DOHH2 (cell line): ENCODE data around the gene TIMM44.

Experiments
- H3F3A ChIP-seq: fragments of 200-600 bp; sonication (generic), shearing (Covaris generic); 2 replicates; pipeline ENCODE4 v1.6.0; 2016; ENCODE audit warnings: antibody characterized with exemption, mild to moderate bottlenecking; ENCODE audit not compliant: control insufficient read depth, insufficient read depth
- H3K27ac ChIP-seq: fragments of 200-600 bp; sonication (generic); 2 replicates; pipeline ENCODE4 v1.5.1; 2014; ENCODE audit warnings: low read depth, mild to moderate bottlenecking, low read length, moderate library complexity
- H3K27me3 ChIP-seq: fragments of 200-600 bp; sonication (generic); 2 replicates; pipeline ENCODE4 v1.6.1; 2014; ENCODE audit warnings: mild to moderate bottlenecking, low read length, mixed read lengths; ENCODE audit not compliant: control insufficient read depth
- H3K36me3 ChIP-seq: fragments of 200-600 bp; sonication (generic); 2 replicates; pipeline ENCODE4 v1.6.1; 2014; ENCODE audit warnings: mild to moderate bottlenecking, low read length, moderate library complexity, mixed read lengths; ENCODE audit not compliant: control insufficient read depth
- H3K4me1 ChIP-seq: fragments of 200-600 bp; sonication (generic); 2 replicates; pipeline ENCODE4 v1.6.1; 2014; ENCODE audit warnings: mild to moderate bottlenecking, low read length, mixed read lengths; ENCODE audit not compliant: control insufficient read depth
- H3K4me2 ChIP-seq: fragments of 200-600 bp; sonication (generic); 2 replicates; pipeline ENCODE4 v1.6.0; 2014; ENCODE audit warnings: mild to moderate bottlenecking, low read length, moderate library complexity
- H3K4me3 ChIP-seq: fragments of 200-600 bp; sonication (generic); 2 replicates; pipeline ENCODE4 v1.5.1; 2014; ENCODE audit warnings: mild to moderate bottlenecking, low read length, mixed read lengths
- H3K79me2 ChIP-seq: fragments of 200-600 bp; sonication (generic); 2 replicates; pipeline ENCODE4 v1.6.1; 2014; ENCODE audit warnings: mild to moderate bottlenecking, low read length, mixed read lengths; ENCODE audit not compliant: control insufficient read depth
- H3K9me2 ChIP-seq: fragments of 200-600 bp; sonication (generic); replicated peaks from 2 replicates; pipeline ENCODE4 v1.6.1; 2014; ENCODE audit warnings: mild to moderate bottlenecking, low read length, mixed read lengths; ENCODE audit not compliant: control insufficient read depth
- H3K9me3 ChIP-seq: fragments of 200-600 bp; sonication (generic); 2 replicates; pipeline ENCODE4 v1.6.1; 2014; ENCODE audit warnings: antibody characterized with exemption, low read length, mixed read lengths; ENCODE audit not compliant: control insufficient read depth, insufficient read depth
- H4K20me1 ChIP-seq: fragments of 200-600 bp; sonication (generic); 2 replicates; pipeline ENCODE4 v1.6.0; 2014; ENCODE audit warnings: low read depth, mild to moderate bottlenecking, antibody characterized with exemption, low read length, moderate library complexity; ENCODE audit not compliant: control insufficient read depth, insufficient read depth
- CTCF ChIP-seq: fragments of 200-600 bp; sonication (generic); IDR thresholded peaks from one replicate; pipeline ENCODE4 v1.5.1; 2014; ENCODE audit warnings: antibody characterized with exemption, mild to moderate bottlenecking, low read depth, low read length; ENCODE audit not compliant: poor library complexity, severe bottlenecking
- EZH2phosphoT487 ChIP-seq: fragments of 200-600 bp; sonication (generic); IDR thresholded peaks from 2 replicates; pipeline ENCODE4 v1.6.1; 2017; ENCODE audit warnings: borderline replicate concordance, mild to moderate bottlenecking, antibody characterized with exemption, low read length, moderate library complexity, mixed read lengths

The TIMM44 gene

GRCh38 chr19:7907122-7907521, 36.3 kb downstream of the TIMM44 start:
- peaks cover 45% of the 10 kb centered on the region for H3K79me2 ChIP-seq
- H3K4me3 ChIP-seq, result no peak overlapping the region
- H3K27ac ChIP-seq, result no peak overlapping the region
- no peaks in the 10 kb centered on the region for H3K27me3 ChIP-seq
- peaks cover 18% of the 10 kb centered on the region for H3K4me1 ChIP-seq
- H3K9me2 ChIP-seq, result no peaks in the 10 kb centered on the region
- H3K36me3 ChIP-seq, result peaks cover 37% of the 10 kb centered on the region
- no peaks in the 10 kb centered on the region for H3F3A ChIP-seq
- no peaks in the 10 kb centered on the region for H3K9me3 ChIP-seq
- TF ChIP-seq EZH2phosphoT487, result no peak
- no peak for TF ChIP-seq CTCF
- no peak overlapping the region for H3K4me2 ChIP-seq
- peaks cover 14% of the 10 kb centered on the region for H4K20me1 ChIP-seq

GRCh38 chr19:7905859-7906258, 37.6 kb downstream of the TIMM44 start:
- no peaks in the 10 kb centered on the region for H3F3A ChIP-seq
- H3K4me1 ChIP-seq, result peaks cover 18% of the 10 kb centered on the region
- peaks cover 26% of the 10 kb centered on the region for H3K36me3 ChIP-seq
- peaks cover 45% of the 10 kb centered on the region for H3K79me2 ChIP-seq
- H3K9me2 ChIP-seq, result no peaks in the 10 kb centered on the region
- peaks cover 14% of the 10 kb centered on the region for H4K20me1 ChIP-seq
- H3K4me2 ChIP-seq, result no peak overlapping the region
- no peak overlapping the region for H3K4me3 ChIP-seq
- no peak overlapping the region for H3K27ac ChIP-seq
- H3K27me3 ChIP-seq, result no peaks in the 10 kb centered on the region
- TF ChIP-seq CTCF (no peak), EZH2phosphoT487 (no peak)
- H3K9me3 ChIP-seq, result no peaks in the 10 kb centered on the region

DNA sequence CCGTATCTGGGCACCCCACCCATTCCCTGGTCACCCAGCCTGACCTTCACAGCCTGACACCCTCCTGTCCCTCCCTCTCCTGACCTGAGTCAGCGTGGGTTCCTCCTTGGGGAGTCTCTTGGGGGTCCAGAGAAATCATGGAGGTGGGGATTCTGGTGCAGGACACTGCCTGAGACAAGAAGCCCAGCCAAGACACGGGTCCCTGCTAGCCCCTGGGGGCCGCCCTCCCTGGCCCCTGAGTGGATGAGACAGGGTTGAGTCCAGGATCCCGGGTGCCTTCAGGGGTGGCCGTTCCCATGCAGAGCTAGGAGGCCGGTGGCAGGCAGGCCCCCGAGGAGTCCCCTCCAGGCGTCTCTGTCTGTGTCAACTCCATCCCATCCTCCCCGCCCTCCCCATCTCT, 38.2 kb downstream of the TIMM44 start:
- TF ChIP-seq CTCF, result no peak
- no peak for TF ChIP-seq EZH2phosphoT487
- Histone ChIP-seq H3F3A (no peaks in the 10 kb centered on the region), H3K27ac (no peak overlapping the region), H3K27me3 (no peaks in the 10 kb centered on the region), H3K9me3 (no peaks in the 10 kb centered on the region), H3K4me3 (peak overlapping the region; percentile 98), H3K4me2 (peak overlapping the region; percentile 98), H3K36me3 (peaks cover 22% of the 10 kb centered on the region), H3K9me2 (no peaks in the 10 kb centered on the region), H3K79me2 (peaks cover 45% of the 10 kb centered on the region), H4K20me1 (peaks cover 14% of the 10 kb centered on the region), H3K4me1 (peaks cover 18% of the 10 kb centered on the region)
